Forelimb muscle (tissue), 1 donor: Measurements from ENCODE around the gene IFNE. TPM values are rescaled to one million over a fixed set of nuclear protein-coding genes. Genes with fewer than 3 reads are reported as not detected.

Experiments used
- DNase-seq: peaks from one replicate; pipeline ENCODE4 v3.0.0-alpha.2; 2013; ENCODE audit warnings: low read depth
- polyA plus RNA-seq: library from polyadenylated mRNA; unstranded; fragments of 120-200 nt; gene quantifications from one replicate; pipeline ENCODE4 v1.2.1, GENCODE V29; 2013; ENCODE audit not compliant: insufficient read length

IFNE gene
- polyA plus RNA-seq = not detected

DNA sequence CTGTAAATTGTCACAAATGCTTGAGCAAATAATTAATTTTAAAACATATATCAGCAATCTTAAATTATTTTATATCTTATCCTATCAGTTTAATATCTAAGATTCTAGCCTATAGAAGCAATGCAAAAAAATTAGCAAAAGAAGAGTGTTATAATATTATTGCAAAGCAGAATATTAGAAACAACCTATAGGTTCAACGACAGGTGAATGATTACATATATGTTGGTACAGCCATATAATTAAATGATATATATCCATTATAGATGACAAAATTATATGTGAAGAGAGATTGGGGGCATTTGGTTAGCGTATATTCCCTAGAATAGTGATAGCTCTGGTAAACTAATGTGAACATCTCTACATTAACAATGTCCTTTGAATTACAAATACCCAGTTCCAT, at the start of gene IFNE:
Gene IFNE, minus strand, starts transcription at position 101 of the 400 bp plus-strand sequence. CDS start 619 bp downstream, outside the sequence.
- DNase-seq = no peak

DNA sequence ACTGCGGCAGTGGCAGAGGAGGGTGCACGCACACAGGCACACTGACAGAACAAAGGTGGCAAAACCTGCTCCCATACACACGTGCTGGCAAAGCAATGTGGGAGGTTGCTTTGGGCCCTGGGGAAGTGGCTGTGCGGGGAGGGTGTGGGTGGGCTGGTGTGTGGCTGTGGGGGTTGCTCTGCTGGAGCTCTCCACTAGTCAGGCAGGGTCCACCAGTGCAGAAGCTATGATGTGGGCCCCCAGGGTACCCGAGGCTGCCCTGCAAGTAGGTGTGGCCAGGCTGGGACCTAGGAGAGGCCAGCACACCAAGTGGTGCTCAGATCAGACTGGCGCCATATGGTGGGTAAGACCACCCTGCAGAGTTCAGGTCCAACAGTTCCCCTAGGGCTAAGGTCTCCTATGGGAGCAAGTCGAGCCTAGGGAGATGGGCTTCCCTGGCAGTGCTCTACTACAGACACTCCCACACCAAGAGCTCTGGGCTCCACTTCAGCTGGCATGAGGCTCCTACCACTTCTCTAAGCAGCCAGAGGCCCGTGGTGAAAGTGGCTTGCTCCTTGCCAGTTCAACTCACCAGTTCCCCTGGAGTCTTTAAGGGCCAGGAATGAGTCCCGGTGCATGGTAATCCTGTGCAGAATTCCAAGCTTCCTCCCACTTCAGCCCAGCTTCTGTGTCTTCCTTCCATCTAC, 46.2 kb upstream of the IFNE start:
- DNase-seq = no peak

DNA sequence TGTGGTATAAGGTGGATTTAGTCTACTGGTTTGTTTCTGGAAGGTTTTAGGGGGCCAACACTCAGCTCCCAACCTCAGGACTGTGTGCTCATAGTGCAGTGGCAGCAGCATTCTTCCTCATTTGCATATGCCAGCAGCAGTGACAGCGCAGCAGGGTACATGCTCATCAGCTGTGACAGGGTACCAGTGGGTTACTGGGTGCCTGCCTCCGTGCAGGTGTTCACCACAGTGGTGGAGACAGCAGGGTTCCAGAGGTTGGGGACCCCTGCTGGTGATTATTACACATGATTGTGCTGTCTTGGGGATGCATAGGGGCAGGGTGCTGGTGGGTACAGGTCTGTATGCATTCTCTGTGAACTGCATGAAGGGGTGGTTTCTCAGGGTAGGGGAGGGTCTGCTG, 45.5 kb upstream of the IFNE start:
- DNase-seq = no peak

DNA sequence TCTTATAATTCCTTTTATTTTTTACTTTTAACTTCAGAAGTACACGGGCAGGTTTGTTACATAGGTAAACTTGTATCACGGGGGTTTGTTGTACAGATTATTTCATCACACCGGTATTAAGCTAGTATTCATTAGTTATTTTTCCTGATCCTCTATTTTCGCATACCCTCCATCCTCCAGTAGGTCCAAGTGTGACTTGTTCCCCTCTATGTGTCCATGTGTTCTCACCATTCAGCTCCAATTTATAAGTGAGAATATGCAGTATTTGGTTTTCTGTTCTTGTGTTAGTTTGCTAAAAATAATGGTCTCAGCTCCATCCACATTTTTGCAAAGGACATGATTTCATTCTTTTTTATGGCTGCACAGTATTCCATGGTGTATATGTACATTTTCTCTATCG, 43.1 kb upstream of the IFNE start:
- no peak for DNase-seq

- no peak for DNase-seq
Observed at GRCh38 chr9:21524099-21524830, 42.2 kb upstream of the IFNE start.

GRCh38 chr9:21523021-21524014, 41.2 kb upstream of the IFNE start:
- DNase-seq = no peak

DNA sequence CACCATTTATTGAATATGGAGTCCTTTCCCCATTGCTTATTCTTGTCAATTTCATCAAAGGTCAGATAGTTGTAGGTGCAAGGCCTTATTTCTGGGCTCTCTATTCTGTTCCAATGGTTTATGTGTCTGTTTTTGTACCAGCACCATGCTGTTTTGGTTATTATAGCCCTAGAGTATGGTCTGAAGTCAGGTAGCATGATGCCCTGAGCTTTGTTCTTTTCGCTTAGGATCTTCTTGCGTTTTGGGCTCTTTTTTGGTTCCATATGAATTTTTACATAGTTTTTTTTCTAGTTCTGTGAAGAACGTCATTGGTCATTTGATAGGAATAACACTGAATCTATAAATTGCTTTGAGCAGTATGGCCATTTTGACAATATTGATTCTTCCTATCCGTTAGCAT, 40.2 kb upstream of the IFNE start:
- no peak for DNase-seq

- DNase-seq = no peak
Observed at GRCh38 chr9:21521448-21521847, 39.3 kb upstream of the IFNE start.

- no peak for DNase-seq
Observed at GRCh38 chr9:21520501-21521228, 38.6 kb upstream of the IFNE start.

DNA sequence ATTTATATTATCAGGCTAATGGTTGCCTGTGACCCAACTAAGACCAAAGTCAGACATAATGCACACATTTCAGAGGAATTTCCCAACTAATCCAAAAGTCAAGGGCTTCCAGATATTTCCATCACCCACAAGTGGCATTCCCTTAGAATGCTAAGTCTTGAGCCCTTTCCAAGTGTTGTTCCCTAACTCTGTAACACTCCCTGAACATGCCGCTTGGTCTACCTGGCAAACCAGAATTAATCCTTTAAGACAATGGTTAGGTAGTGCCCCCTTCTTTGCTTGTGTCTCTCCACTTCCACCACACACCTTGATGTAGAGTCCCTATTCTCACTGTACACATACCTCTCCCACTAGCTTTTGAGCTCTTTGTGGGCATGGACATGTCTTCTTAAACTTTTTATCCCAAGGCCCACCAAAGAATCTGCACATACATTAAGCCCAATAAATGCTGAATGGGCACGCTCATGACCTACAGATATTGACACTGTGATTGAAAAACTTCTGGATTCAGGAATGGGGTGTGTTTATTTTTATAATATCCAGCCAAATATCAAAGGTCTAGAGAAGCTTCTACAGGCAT, 37.8 kb upstream of the IFNE start:
- DNase-seq = no peak

GRCh38 chr9:21516796-21517195, 34.7 kb upstream of the IFNE start:
- DNase-seq = no peak

DNA sequence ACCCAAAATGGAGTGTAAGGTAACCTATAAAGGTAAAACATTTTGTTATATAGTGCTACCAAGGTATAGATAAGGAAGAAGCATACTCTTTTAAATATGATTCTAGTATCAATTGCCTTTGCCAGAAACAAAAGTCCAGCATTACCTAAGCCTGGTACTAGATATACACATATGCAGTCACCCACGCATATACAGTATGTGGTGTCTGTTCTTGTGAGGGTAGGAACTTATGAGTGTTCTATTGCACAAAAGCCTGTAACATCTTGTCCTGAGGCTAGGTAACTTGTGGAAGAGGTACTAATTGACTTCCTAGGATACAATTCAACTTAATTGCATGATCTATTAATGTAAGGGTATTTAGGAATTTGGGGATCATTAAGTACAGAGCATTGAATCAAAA, 31.3 kb upstream of the IFNE start:
- DNase-seq = no peak

GRCh38 chr9:21510806-21511205, 28.7 kb upstream of the IFNE start:
- no peak for DNase-seq

DNA sequence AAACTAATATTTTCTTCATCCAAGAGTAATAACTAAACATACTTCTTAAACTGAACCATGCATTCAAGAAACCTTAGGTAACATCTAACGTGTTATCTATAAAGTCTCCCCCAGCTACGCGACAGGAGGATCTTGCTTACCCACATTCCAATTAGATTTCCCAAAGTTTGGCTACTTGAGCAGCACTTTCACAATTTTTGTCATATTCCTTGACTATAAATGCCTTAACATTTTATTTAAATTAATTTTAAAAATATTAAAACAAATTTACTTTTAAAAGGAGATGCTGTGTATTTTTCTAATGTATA, 25.3 kb upstream of the IFNE start:
- no peak for DNase-seq

DNA sequence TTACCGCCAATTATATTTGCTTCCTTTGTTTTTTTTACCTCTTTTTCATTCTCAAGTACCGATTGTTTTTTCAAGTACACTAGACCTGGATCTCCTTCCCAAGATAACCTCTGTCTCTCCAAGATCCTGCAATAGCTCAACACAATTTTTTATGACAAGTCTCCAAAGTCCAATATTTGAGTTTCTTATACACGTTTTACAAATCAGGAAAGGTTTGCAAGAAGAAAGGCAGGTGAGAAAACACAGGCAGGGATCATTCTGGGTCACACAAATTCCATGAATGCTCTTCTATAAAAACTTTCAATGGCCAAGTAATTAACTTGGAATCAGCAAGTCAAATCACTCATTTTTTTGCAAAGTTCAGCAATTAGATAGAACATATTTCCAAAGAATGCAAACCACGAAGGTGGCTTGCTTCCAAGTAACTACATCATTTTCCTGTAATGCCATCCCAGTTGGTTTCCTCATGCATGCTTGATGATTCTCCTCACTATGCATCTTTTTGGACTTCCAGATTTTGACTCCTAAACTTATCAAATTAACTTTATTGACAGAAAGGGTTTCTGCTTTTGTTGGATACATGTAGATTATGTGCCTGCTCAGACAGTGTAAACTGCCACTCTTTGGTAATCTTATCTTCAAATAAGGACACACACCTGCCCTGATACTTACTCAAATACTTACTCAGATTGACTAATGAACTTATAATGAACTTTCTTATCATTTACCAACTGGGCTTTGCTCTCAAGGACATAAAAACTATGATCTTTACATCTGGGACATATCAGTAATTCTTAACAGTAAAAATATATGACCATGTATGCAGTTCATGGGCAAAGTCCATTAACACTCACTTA, 24.7 kb upstream of the IFNE start:
- DNase-seq = no peak

DNA sequence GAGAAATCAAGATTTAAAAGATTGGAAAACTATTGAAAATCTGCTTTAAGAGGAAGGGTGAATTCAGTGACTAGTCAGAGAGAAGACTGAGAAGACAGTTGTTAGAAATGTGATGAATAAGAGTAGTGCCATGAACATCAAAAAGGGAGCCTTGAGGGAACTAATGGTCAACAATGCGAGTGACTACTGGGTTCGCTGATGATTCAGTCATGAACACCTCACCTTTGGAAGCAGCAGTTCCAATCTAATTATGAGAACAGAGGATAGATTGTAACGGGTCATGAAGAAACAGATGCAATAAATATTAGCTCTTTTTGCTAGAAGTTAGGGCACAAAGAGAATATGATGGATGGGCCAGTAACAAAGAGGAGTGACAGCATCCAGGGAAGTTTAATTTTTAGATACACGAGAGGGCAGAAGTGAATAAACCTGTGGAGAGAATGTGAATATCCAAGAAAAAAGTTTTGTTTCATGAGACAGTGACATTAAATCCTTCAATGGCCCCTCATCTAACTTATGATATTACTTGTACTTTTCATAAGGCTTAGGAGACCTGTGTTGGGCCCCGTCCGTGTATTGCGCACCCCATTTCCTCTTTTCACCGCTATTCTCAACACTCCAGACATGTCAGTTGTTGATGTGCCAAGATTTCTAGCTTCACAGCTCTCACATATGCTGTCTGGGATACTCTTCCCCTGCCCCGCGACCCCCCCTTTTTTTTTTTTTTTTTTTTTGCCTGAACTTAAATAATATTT, 23.5 kb upstream of the IFNE start:
- DNase-seq = no peak

- no peak for DNase-seq
Observed at GRCh38 chr9:21504894-21505293, 22.8 kb upstream of the IFNE start.

DNA sequence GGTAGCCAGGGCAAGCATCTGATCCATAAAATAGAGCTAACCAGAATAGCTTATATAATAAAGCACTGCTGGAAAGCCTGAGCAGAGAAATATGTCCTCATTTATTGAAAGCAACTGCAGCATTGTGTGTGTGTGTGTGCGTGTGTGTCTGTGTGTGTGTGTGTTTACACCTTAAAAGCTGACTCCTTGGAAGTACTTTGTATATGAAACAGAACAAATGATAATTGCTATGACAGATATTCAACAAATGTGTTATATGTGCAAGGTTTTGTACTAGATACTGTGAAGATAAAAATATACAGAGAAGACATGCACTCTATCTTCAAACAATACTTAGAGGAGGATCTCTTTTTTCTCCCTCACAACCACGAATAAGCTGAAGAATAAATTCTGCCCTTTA, 22.0 kb upstream of the IFNE start:
- DNase-seq = no peak

DNA sequence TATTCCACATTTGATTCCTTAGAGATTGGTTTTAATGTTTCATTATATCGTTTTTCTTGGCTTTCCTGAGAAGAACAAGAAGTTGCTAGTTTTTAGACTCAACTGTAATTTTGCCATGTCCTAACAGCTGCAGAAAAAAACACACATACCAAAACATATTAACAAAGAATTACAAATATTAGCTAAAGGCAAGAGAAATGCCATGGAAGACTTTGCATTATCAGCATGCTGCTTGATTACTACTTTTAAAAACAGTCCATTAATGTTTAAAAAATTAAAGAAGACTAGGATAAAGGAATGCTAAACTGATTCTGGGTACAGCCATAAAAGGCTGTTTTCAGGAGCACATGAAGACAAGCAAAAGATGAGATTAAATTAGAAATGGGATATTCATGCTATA, 20.5 kb upstream of the IFNE start:
- no peak for DNase-seq

- no peak for DNase-seq
Observed at GRCh38 chr9:21499912-21500311, 17.8 kb upstream of the IFNE start.
